Measurements from ENCODE around the gene ACOXL. TPM values are rescaled to one million over a fixed set of nuclear protein-coding genes. Genes with fewer than 3 reads are reported as not detected.
A peak's percentile ranks its signal among the peaks of the same experiment; 100 is the strongest.

Gene ACOXL
- total and polyA plus RNA-seq, 2 of the 8 experiments (the other 6 are each of a cell fraction or from before 2014, with no cell fraction given), result 11.4 to 20.6 TPM

GRCh38 chr2:111121028-111121827, 388.9 kb downstream of the ACOXL start (continued):
- no peak for TF ChIP-seq CHD7 (IDR thresholded peaks at IDR 0.05; ENCODE audit: insufficient replicate concordance, low read length)
- no peak for TF ChIP-seq KDM1A (IDR thresholded peaks at IDR 0.05; ENCODE audit: borderline replicate concordance, low read length)
- peak; percentile 59; the same call in 1 of the 2 replicates for TF ChIP-seq CHD1 (IDR thresholded peaks at IDR 0.05; ENCODE audit: low read depth, low read length)
- TF ChIP-seq SUZ12 (IDR thresholded peaks at IDR 0.05; ENCODE audit: low read length), result peak; percentile 67; the same call in 1 of the 2 replicates
- TF ChIP-seq POU5F1 (IDR thresholded peaks at IDR 0.05; ENCODE audit: low read depth, low read length), result no peak
- TF ChIP-seq BRCA1 (IDR thresholded peaks at IDR 0.05; ENCODE audit: low read depth, low read length), result no peak
- TF ChIP-seq ASH2L (IDR thresholded peaks at IDR 0.05; ENCODE audit: low read length), result no peak
- TF ChIP-seq PHF8 (conservative IDR thresholded peaks at IDR 0.05; ENCODE audit: low read depth, low read length), result peak; percentile 26
- TF ChIP-seq SIRT6 (IDR thresholded peaks at IDR 0.05; ENCODE audit: low read length), result no peak
- no peak for TF ChIP-seq RXRA (IDR thresholded peaks at IDR 0.05; ENCODE audit: insufficient read depth, low read depth, low read length)
- peak; percentile 44; the same call in 1 of the 2 replicates for TF ChIP-seq CHD2 (IDR thresholded peaks at IDR 0.05; ENCODE audit: low read length)
